ENCODE results near the gene LRMDA.

- TF ChIP-seq CTCF (IDR thresholded peaks at IDR 0.05), result no peak
- TF ChIP-seq POLR2A (IDR thresholded peaks at IDR 0.05), result no peak
Measured at GRCh38 chr10:76456197-76456596, 1024.8 kb downstream of the LRMDA start.

Data from adrenal gland (tissue), 5 donors.